SJCRH30 (cell line): ENCODE data around the gene GGNBP2. TPM values are rescaled to one million over a fixed set of nuclear protein-coding genes. Genes with fewer than 3 reads are reported as not detected.
"Not testable (repeated sequence)": the region's sequence is repeated elsewhere in the genome, so short reads cannot be mapped to it uniquely, and the experiment has no call there.

Experiments
- DNase-seq, 2 experiments: peaks; one replicate each; pipeline ENCODE4 v3.0.0-alpha.2; 2015 to 2020
- H3K27ac ChIP-seq: fragments of 250-450 bp; sonication (Bioruptor Pico); 2 replicates; pipeline ENCODE4 v1.5.1; 2020; ENCODE audit warnings: mild to moderate bottlenecking, moderate library complexity
- H3K27me3 ChIP-seq: fragments of 250-450 bp; sonication (Bioruptor Pico); 2 replicates; pipeline ENCODE4 v1.5.1; 2020; ENCODE audit warnings: mild to moderate bottlenecking, moderate library complexity
- H3K36me3 ChIP-seq: fragments of 250-450 bp; sonication (Bioruptor Pico); 2 replicates; pipeline ENCODE4 v1.5.1; 2020; ENCODE audit warnings: mild to moderate bottlenecking, moderate library complexity
- H3K4me1 ChIP-seq: fragments of 250-450 bp; sonication (Bioruptor Pico); 2 replicates; pipeline ENCODE4 v1.5.1; 2020; ENCODE audit warnings: mild to moderate bottlenecking, moderate library complexity
- H3K4me3 ChIP-seq: fragments of 250-450 bp; sonication (Bioruptor Pico); 2 replicates; pipeline ENCODE4 v1.5.1; 2020; ENCODE audit warnings: mild to moderate bottlenecking, moderate library complexity
- H3K9me3 ChIP-seq: fragments of 250-450 bp; sonication (Bioruptor Pico); replicated peaks from 2 replicates; pipeline ENCODE4 v1.5.1; 2020; ENCODE audit warnings: mild to moderate bottlenecking, moderate library complexity
- total RNA-seq: library from RNA; depleted of rRNA; stranded (reverse); fragments of >200 nt; shearing (Covaris generic); gene quantifications from 2 replicates; pipeline ENCODE4 v1.2.3, GENCODE V29; 2014

GGNBP2 gene
- total RNA-seq, 1 experiment from 2014 or later, result 81.9 TPM

DNA sequence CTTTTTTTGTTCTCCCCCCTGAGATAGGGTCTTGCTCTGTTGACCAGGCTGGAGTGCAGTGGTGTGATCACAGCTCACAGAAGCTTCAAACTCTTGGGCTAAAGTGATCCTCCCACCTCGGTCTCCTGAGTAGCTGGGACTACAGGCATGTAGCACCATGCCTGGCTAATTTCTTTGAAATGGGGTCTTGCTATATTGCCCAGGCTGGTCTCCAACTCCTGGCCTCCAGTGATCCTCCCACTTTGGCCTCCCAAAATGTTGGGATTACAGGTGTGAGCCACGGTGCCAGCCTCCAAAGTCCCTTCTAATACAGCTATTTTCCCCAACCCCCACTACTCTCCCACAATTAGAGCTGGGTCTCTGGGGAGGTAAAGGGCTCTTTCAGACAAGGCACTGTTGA, 36.3 kb upstream of the GGNBP2 start:
- DNase-seq, H3K9me3 ChIP-seq, H3K27me3 ChIP-seq, H3K4me3 ChIP-seq, H3K4me1 ChIP-seq, H3K27ac ChIP-seq: not testable (repeated sequence)
- H3K36me3 ChIP-seq, result peaks cover 32% of the 10 kb centered on the region

DNA sequence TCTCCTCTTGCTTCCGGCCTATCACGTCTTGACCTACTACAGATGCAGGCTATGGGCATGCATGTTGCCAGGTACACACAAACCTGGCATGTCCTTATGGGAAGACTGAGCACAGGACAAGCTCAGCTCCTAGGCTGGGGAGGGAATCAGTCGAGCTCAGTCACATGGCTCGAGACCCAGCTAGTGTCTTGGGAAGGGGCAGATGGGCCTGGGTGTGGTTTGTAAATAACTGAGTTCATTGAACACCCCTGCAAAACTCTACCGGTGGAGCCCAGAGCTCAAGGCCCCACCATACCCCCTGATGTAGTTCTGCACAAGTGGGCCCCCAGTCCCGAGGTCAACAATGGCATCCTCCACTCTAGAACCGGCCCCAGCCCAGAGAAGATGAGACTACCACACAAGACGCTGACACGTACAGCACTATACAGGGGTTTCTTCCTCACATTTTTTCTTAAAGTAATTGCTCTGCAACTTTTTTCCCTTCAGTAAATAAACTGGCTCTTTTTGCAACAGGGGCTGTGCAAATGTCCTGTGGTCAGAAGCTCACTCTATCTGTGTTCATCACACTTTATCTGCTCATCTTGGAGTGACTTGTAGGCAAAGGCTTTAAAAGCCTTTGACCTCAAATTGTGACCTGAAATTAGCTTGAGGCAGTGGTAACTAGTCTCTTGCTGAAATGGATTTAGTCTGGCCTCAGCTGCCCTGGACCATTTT, 35.3 kb upstream of the GGNBP2 start:
- Histone ChIP-seq H3K4me1 (no peaks in the 10 kb centered on the region), H3K4me3 (no peak overlapping the region), H3K36me3 (peaks cover 23% of the 10 kb centered on the region), H3K27ac (no peak overlapping the region), H3K27me3 (no peaks in the 10 kb centered on the region), H3K9me3 (no peaks in the 10 kb centered on the region)
- no peak for DNase-seq

DNA sequence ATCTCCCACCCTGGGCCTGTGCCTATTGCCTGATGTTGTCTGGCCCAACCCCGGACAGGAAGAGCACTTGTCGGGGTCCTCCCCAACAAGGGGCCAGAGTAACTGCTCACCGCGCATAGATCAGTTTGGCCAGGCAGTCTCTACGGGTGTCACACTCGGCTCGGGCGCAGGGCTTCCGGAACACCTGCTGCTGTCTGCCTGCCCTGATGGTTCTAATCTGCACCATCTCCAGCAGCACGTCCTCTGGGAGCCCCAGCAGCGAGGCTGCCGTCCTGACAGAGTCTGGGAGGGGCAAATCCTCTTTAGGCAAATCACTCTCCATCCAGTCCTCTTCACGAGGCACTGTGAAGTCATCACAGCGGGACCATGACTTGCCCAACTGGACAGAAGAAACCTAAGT, 34.1 kb upstream of the GGNBP2 start:
- H3K27ac ChIP-seq, result no peak overlapping the region
- DNase-seq, result peak in 1 of 2 experiments; percentile 26
- H3K36me3 ChIP-seq, result peaks cover 25% of the 10 kb centered on the region
- H3K4me1 ChIP-seq, result no peaks in the 10 kb centered on the region
- no peak overlapping the region for H3K4me3 ChIP-seq
- H3K9me3 ChIP-seq, result no peaks in the 10 kb centered on the region
- H3K27me3 ChIP-seq, result no peaks in the 10 kb centered on the region

DNA sequence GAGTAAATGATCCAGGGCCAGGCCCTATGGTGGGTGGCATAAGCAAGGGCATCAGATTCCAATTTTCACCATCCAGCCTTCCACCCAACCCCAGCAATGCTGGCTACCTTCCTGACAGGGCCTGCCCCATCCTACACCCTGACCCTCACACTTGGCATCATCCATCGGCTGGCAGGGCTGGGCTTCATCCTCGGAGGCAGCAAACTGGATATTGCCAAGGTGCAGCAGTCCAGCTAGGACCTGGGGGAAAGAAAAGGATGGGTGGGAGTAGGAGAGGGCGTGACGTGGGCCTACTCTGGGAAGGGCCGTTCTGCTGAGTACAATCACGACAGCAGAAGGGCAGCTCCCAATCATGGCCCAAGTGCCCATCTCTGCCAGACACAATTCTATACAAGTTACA, 33.5 kb upstream of the GGNBP2 start:
- Histone ChIP-seq H3K27ac (no peak overlapping the region), H3K9me3 (no peaks in the 10 kb centered on the region), H3K4me1 (no peaks in the 10 kb centered on the region), H3K36me3 (peaks cover 29% of the 10 kb centered on the region), H3K27me3 (no peaks in the 10 kb centered on the region), H3K4me3 (no peak overlapping the region)
- DNase-seq, result no peak

DNA sequence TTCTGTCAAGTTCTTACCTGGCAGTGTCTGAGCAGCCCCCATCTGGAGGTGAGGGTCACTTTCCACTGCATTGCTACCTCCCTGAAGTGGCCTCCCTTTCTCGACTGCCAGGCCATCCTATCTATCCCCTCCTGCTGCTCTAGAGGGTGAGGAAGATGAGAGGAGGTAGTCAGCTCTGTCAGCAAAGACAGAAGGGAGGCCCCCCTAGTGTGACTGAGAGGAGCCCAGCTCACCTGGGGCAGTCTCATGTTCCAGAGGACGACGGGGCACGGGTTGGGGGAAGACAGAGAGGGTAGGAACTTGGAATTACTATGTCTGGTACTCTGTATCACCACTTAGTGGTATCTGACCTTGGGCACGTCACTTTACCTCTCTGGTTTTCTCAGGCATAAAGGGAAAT, 32.1 kb upstream of the GGNBP2 start:
- peaks cover 38% of the 10 kb centered on the region for H3K36me3 ChIP-seq

DNA sequence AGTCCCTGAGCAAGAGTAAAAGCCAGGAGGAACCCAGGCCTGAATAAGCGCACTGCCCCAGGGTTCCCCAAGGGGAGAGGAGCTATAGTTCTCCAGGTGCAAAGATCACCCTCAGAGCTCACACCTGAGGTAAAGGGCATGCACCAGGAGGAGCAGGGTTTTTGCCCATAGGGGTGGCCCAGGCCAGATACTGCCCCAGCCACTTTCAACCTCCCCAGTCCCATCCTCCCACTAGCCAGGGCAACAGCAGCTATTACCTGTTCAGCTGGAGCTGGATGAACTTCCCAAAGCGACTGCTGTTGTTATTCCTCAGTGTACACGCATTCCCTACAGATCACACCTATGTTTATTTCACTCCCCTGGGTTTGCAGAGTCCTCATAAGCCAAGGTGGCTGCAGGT, 29.9 kb upstream of the GGNBP2 start:
- no peaks in the 10 kb centered on the region for H3K4me1 ChIP-seq
- H3K27ac ChIP-seq, result no peak overlapping the region
- H3K4me3 ChIP-seq, result no peak overlapping the region
- DNase-seq, result no peak
- no peaks in the 10 kb centered on the region for H3K27me3 ChIP-seq
- H3K36me3 ChIP-seq, result peaks cover 38% of the 10 kb centered on the region
- H3K9me3 ChIP-seq, result no peaks in the 10 kb centered on the region

More for the DNA sequence above, 32.1 kb upstream of the GGNBP2 start:
- H3K4me1 ChIP-seq, result no peaks in the 10 kb centered on the region
- no peak for DNase-seq
- H3K27me3 ChIP-seq, result no peaks in the 10 kb centered on the region
- no peak overlapping the region for H3K27ac ChIP-seq
- H3K4me3 ChIP-seq, result no peak overlapping the region
- H3K9me3 ChIP-seq, result no peaks in the 10 kb centered on the region

DNA sequence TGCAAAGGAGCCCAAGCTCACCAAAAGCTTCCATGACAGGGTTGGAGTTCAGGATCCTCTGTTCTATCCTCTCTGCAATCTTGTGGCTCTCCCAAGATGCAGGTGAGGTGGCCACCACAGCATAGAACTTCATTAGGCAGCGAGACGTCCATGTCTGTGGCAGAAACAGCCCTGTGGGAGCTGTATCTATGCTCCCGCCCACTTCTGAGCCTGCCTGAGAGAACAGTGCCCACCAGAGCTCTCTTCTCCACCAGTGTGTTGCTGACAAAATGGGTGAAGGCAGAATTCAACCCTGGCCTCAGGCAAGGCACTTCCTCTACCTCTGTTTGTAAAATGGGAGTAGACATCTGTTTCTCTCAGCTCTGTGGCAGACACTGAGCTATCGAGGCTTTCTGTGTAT, 28.9 kb upstream of the GGNBP2 start:
- H3K36me3 ChIP-seq, result peaks cover 47% of the 10 kb centered on the region

DNA sequence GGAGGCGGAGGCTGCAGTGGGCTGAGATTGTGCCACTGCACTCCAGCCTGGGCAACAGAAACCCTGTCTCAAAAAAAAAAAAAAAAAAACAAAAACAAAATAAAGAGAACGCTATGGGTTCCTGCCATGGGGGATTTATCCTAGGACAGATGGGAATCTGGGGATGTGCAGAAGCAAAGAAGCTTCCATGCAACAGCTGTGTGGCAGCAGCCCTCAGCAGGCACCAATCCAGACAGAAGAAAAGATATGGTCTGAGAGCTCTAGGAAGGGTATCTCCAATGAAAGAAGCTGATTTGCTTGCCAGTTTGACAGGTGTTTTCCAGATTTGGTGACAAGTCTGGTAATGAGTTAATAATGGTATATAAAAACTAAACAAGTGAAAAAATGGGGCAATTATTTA, 21.6 kb upstream of the GGNBP2 start:
- peaks cover 6% of the 10 kb centered on the region for H3K4me1 ChIP-seq
- H3K27me3 ChIP-seq, result no peaks in the 10 kb centered on the region
- H3K4me3 ChIP-seq, result no peak overlapping the region
- no peaks in the 10 kb centered on the region for H3K9me3 ChIP-seq
- H3K27ac ChIP-seq, result no peak overlapping the region
- peak in 1 of 2 experiments; percentile 29 for DNase-seq
- H3K36me3 ChIP-seq, result peaks cover 83% of the 10 kb centered on the region

More for the DNA sequence above, 28.9 kb upstream of the GGNBP2 start:
- no peaks in the 10 kb centered on the region for H3K4me1 ChIP-seq
- no peak overlapping the region for H3K4me3 ChIP-seq
- H3K9me3 ChIP-seq, result no peaks in the 10 kb centered on the region
- no peak for DNase-seq
- no peaks in the 10 kb centered on the region for H3K27me3 ChIP-seq
- H3K27ac ChIP-seq, result no peak overlapping the region

DNA sequence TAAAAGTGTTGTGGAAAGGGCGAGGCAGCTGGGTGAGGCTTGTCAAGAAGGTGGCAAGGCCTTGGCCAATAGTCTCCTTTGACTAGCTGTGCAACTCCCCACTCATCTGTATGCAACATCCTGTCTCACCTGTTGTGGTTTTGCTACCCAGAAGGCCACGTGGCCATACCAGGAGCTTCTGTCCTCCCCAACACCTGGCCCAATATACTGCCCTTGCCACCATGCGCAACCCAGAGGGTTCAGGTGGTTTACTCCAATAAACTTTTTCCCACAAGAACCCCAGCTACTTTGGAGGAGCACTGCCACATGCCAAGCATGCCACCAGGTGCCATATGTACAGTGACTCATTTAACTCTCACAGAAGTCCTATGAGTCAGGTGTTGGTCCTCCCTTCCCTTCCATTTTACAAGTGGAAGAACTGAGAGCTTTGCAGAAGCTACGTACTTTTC, 20.3 kb upstream of the GGNBP2 start:
- no peak overlapping the region for H3K27ac ChIP-seq
- DNase-seq, result no peak
- no peaks in the 10 kb centered on the region for H3K27me3 ChIP-seq
- H3K4me1 ChIP-seq, result peaks cover 17% of the 10 kb centered on the region
- H3K36me3 ChIP-seq, result peaks cover 77% of the 10 kb centered on the region
- no peaks in the 10 kb centered on the region for H3K9me3 ChIP-seq
- no peak overlapping the region for H3K4me3 ChIP-seq

DNA sequence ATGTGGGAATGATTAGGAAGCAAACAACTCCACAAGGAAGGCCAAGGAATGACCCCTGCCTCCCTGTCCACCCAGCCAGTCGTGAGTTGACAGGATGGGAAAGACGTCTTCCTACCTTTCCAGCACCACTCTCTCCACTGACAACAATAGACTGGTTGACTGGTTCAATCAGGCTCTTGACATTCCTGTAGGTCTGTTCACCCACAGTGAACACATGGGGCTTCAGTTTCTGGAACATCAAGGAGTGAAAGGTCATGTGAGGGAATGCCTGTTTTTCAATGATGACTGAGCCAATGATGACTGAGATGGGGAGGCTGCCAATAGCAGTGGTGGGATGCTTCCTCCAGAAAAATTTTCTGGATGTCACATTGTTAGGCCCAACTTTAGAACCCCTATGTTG, 19.6 kb upstream of the GGNBP2 start:
- H3K27me3 ChIP-seq, result no peaks in the 10 kb centered on the region
- H3K27ac ChIP-seq, result no peak overlapping the region
- peaks cover 17% of the 10 kb centered on the region for H3K4me1 ChIP-seq
- peaks cover 76% of the 10 kb centered on the region for H3K36me3 ChIP-seq
- no peak for DNase-seq
- H3K4me3 ChIP-seq, result no peak overlapping the region
- no peaks in the 10 kb centered on the region for H3K9me3 ChIP-seq

DNA sequence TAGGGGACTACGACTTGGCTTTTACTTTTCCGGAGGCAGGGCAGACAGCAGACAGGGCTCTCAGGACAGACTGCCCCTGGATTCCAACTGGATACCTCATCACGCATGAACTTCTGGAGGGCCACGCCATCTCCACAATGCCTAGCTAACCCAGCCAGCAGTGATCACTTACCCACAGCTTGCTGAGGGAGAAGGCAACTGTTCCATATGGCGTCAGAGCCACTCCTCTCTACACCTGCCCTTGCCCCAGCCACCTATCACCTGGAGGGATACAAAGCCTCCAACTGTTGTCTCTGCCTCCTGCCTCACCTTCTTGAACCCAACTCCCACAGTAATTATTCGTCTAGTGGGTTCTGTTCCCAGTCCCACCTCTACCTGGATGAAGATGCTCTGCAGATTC, 18.8 kb upstream of the GGNBP2 start:
- no peak overlapping the region for H3K27ac ChIP-seq
- peaks cover 72% of the 10 kb centered on the region for H3K36me3 ChIP-seq
- DNase-seq, result no peak

DNA sequence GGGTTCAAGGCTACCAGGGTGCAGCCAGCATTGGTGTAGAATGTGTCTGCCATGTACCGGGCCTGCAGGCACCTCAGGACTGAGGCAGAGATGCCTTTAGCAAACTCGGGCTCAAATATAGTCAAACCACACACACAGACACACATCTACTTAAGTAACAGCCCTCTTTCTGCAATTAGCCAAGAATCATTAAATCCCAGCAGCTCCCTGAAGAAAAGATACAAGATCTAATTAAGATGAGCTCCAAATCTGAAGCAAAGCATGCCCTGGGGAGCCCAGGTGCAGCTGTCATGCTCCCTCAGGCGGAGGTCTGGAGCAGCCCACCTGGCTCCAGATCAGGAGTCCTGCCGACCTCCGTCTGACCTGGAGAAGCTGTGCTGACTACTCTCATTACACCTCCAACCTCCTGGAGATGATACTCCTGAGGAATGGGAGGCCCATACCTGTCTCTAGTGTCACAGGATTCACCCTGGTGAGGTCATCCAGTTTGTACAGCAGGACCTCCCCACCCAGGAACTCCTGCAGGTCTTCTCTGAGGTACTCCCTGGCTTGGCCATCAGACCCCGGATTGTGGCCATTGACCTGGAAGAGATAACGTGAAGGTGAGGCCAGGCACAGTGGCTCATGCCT, 17.0 kb upstream of the GGNBP2 start:
- no peaks in the 10 kb centered on the region for H3K27me3 ChIP-seq
- peaks cover 17% of the 10 kb centered on the region for H3K4me1 ChIP-seq
- H3K4me3 ChIP-seq, result no peak overlapping the region
- DNase-seq, result peak in 1 of 2 experiments; percentile 26
- peaks cover 72% of the 10 kb centered on the region for H3K36me3 ChIP-seq
- peak overlapping the region; percentile 63 for H3K27ac ChIP-seq
- no peaks in the 10 kb centered on the region for H3K9me3 ChIP-seq

More for the DNA sequence above, 18.8 kb upstream of the GGNBP2 start:
- Histone ChIP-seq H3K27me3 (no peaks in the 10 kb centered on the region), H3K9me3 (no peaks in the 10 kb centered on the region), H3K4me3 (no peak overlapping the region), H3K4me1 (peaks cover 17% of the 10 kb centered on the region)

DNA sequence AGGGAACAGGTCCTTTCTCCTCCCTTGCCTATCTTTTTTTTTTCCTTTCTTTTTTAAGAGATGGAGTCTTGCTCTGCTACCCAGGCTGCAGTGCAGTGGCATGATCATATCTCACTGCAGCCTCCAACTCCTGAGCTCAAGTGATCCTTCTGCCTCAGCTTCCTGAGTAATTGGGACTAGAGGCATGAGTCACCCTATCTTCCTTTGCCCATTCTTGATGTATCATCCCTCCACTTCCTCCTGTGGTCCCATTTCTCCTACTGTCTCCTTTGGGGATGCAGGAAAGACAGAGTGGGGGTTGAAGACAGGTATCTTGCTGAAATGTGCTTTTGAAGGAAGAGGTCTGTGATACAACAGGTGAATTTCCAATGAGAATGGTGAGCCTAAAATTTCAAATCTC, 15.6 kb upstream of the GGNBP2 start:
- Histone ChIP-seq H3K4me1 (peaks cover 17% of the 10 kb centered on the region), H3K27ac (peak overlapping the region; percentile 63), H3K36me3 (peaks cover 73% of the 10 kb centered on the region), H3K4me3 (no peak overlapping the region), H3K27me3 (no peaks in the 10 kb centered on the region), H3K9me3 (no peaks in the 10 kb centered on the region)
- peak in 1 of 2 experiments; percentile 46 for DNase-seq

DNA sequence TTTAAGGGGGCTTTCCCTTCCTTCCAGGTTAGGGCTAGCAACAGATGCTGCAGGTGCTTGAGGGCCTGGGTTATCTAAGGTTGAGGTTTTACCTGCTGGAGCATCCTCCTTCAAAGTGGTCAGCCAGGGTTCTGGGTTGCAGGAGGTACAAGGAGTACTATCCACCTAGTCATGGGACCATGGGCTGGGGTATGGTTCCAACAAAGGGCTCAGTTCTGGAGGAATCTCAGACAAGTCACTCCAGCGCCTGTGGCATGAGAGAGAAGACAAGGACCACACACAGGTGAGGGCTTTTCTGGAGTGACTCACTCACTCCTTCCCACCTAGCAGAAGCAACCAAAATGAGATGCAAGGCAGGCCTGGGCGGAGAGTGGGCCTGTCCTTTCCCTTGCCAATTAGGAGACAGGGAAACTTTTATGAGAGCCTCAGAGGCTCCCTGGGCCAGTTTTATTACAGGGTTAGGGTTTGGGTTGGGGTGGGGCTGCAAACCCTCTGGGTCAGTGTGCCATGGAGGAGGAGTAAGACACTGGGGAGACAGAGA, 12.2 kb upstream of the GGNBP2 start:
- H3K36me3 ChIP-seq, result peaks cover 54% of the 10 kb centered on the region
- DNase-seq, result no peak
- H3K9me3 ChIP-seq, result no peaks in the 10 kb centered on the region

More for the DNA sequence above, 12.2 kb upstream of the GGNBP2 start:
- Histone ChIP-seq H3K4me3 (no peak overlapping the region), H3K27ac (no peak overlapping the region), H3K4me1 (peaks cover 17% of the 10 kb centered on the region), H3K27me3 (no peaks in the 10 kb centered on the region)
